HG03280 (cell line): Measurements from ENCODE around the gene MKLN1.
"Not testable (repeated sequence)": the region's sequence is repeated elsewhere in the genome, so short reads cannot be mapped to it uniquely, and the experiment has no call there.

Experiments
- ATAC-seq: cut with Tn5 transposase; IDR thresholded peaks from one replicate; pipeline ENCODE4 v1.9.1; 2021; ENCODE audit warnings: mild to moderate bottlenecking, moderate library complexity; ENCODE audit not compliant: unreplicated experiment

The MKLN1 gene

GRCh38 chr7:131388126-131388525 lies 60.5 kb downstream of the MKLN1 start:
- ATAC-seq, result no peak

GRCh38 chr7:131390275-131390674 lies 62.6 kb downstream of the MKLN1 start:
- ATAC-seq, result no peak

- ATAC-seq, result no peak
Measured at GRCh38 chr7:131391145-131391544, 63.5 kb downstream of the MKLN1 start.

GRCh38 chr7:131400681-131401176 lies 73.1 kb downstream of the MKLN1 start:
- no peak for ATAC-seq

- no peak for ATAC-seq
Measured at GRCh38 chr7:131401194-131401593, 73.5 kb downstream of the MKLN1 start.

GRCh38 chr7:131403322-131403721 lies 75.6 kb downstream of the MKLN1 start:
- ATAC-seq, result no peak

GRCh38 chr7:131404226-131404911 lies 76.7 kb downstream of the MKLN1 start:
- no peak for ATAC-seq

- no peak for ATAC-seq
Measured at GRCh38 chr7:131409129-131409766, 81.6 kb downstream of the MKLN1 start.

- ATAC-seq, result no peak
Measured at GRCh38 chr7:131412031-131412430, 84.4 kb downstream of the MKLN1 start.

GRCh38 chr7:131413711-131414110 lies 86.0 kb downstream of the MKLN1 start:
- no peak for ATAC-seq

GRCh38 chr7:131424219-131424822 lies 96.6 kb downstream of the MKLN1 start:
- ATAC-seq, result no peak

- no peak for ATAC-seq
Measured at GRCh38 chr7:131425992-131426391, 98.3 kb downstream of the MKLN1 start.

- ATAC-seq, result not testable (repeated sequence)
Measured at GRCh38 chr7:131430826-131431225, 103.2 kb downstream of the MKLN1 start.

- no peak for ATAC-seq
Measured at GRCh38 chr7:131431289-131431688, 103.6 kb downstream of the MKLN1 start.

- ATAC-seq, result no peak
Measured at GRCh38 chr7:131431756-131432155, 104.1 kb downstream of the MKLN1 start.

- no peak for ATAC-seq
Measured at GRCh38 chr7:131436384-131436783, 108.7 kb downstream of the MKLN1 start.

- no peak for ATAC-seq
Measured at GRCh38 chr7:131438969-131439368, 111.3 kb downstream of the MKLN1 start.

GRCh38 chr7:131443496-131443895 lies 115.8 kb downstream of the MKLN1 start:
- no peak for ATAC-seq

- no peak for ATAC-seq
Measured at GRCh38 chr7:131444683-131445082, 117.0 kb downstream of the MKLN1 start.

- no peak for ATAC-seq
Measured at GRCh38 chr7:131449373-131449902, 121.8 kb downstream of the MKLN1 start.

GRCh38 chr7:131454498-131454897 lies 126.8 kb downstream of the MKLN1 start:
- ATAC-seq, result no peak

GRCh38 chr7:131455001-131455400 lies 127.3 kb downstream of the MKLN1 start:
- no peak for ATAC-seq
